Measurements from ENCODE around the gene SMYD3. TPM values are rescaled to one million over a fixed set of nuclear protein-coding genes. Genes with fewer than 3 reads are reported as not detected.

The SMYD3 gene
- total and polyA plus RNA-seq, 2 donors (not counting 3 experiments of a cell fraction or from before 2014, with no cell fraction given) = 16.0 to 32.1 TPM

DNA sequence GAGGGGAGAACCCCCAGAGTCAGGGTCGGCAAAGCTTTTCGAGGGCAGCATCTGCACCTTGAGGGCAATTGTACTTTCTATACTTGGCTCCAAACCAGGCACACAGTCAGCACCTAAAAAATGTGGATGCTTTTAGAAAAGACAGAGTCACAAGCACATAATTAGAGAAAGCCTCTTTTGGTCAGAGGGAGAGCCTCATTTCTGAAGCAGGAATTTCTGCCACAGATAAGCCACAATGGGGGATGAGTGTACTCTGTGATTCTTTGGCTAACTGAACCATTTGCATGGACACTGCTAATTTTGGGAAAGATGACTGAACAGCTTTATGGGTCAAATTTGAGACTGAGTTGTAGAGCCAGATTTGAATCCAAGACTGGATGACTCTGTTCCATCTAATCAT is 716.6 kb downstream of the SMYD3 start:
- Histone ChIP-seq H3K4me2 (ENCODE audit: insufficient read depth, low read length) (no peak overlapping the region), H2AFZ (ENCODE audit: low read depth, low read length) (no peak overlapping the region), H3K9ac (replicated peaks; ENCODE audit: extremely low read depth, insufficient read depth, low read length) (no peak overlapping the region), H3K79me2 (ENCODE audit: control insufficient read depth, insufficient read depth, low read length) (no peaks in the 10 kb centered on the region), H3K36me3 (ENCODE audit: control insufficient read depth in 2 of 2, extremely low read depth in 1 of 2, insufficient read depth in 2 of 2, low read length in 2 of 2) (no peaks in the 10 kb centered on the region), H3K4me3 (replicated peaks in 1 of 3; ENCODE audit: insufficient read depth in 1 of 3, low read depth in 1 of 3, low read length in 3 of 3) (no peak overlapping the region), H3K27ac (ENCODE audit: insufficient read depth, low read depth, low read length) (no peak overlapping the region), H4K20me1 (replicated peaks; ENCODE audit: control insufficient read depth, extremely low read depth, insufficient read depth, low read length) (no peaks in the 10 kb centered on the region), H3K9me3 (replicated peaks; ENCODE audit: control insufficient read depth, insufficient read depth, low read length) (no peaks in the 10 kb centered on the region), H3K4me1 (ENCODE audit: control insufficient read depth, extremely low read depth, insufficient read depth, low read length) (no peaks in the 10 kb centered on the region), H3K9me1 (replicated peaks; ENCODE audit: control insufficient read depth, extremely low read depth, insufficient read depth, low read length) (no peaks in the 10 kb centered on the region), H3K27me3 (ENCODE audit: control insufficient read depth in 2 of 2, insufficient read depth in 2 of 2, low read length in 2 of 2) (no peaks in the 10 kb centered on the region)
- ChIA-PET CTCF (interaction anchor here (1.2 to 1.6 kb wide), 2 partner anchors 13 to 98 kb away, joined by 3 read pairs; no protein-coding TSS in a partner anchor), POLR2A (no interaction called here)
- dilution Hi-C loops (cut with MboI; ENCODE audit: extremely low pct_ligation_motif_present, low sequenced_read_pairs) (no loop called here), intact Hi-C loops (cut with micrococcal nuclease) (loop anchor here (10.0 kb wide), 1 partner anchor 214 kb away; no protein-coding TSS in a partner anchor)
- BruUV-seq (replicated peaks) = no TSS peak
- TF ChIP-seq GATA2 (IDR thresholded peaks at IDR 0.05; ENCODE audit: insufficient read depth, insufficient read length, low read depth, low read length) (no peak), EZH2 (IDR thresholded peaks at IDR 0.05; ENCODE audit: borderline replicate concordance, low read depth, low read length, severe bottlenecking) (no peak), JUN (IDR thresholded peaks at IDR 0.05; ENCODE audit: borderline replicate concordance, insufficient read depth, insufficient read length, low read depth) (no peak), MYC (IDR thresholded peaks at IDR 0.05; ENCODE audit: low read depth, low read length) (no peak), FOS (IDR thresholded peaks at IDR 0.05; ENCODE audit: borderline replicate concordance, insufficient read depth, low read length) (no peak)
- TF ChIP-seq, protein P1, sequence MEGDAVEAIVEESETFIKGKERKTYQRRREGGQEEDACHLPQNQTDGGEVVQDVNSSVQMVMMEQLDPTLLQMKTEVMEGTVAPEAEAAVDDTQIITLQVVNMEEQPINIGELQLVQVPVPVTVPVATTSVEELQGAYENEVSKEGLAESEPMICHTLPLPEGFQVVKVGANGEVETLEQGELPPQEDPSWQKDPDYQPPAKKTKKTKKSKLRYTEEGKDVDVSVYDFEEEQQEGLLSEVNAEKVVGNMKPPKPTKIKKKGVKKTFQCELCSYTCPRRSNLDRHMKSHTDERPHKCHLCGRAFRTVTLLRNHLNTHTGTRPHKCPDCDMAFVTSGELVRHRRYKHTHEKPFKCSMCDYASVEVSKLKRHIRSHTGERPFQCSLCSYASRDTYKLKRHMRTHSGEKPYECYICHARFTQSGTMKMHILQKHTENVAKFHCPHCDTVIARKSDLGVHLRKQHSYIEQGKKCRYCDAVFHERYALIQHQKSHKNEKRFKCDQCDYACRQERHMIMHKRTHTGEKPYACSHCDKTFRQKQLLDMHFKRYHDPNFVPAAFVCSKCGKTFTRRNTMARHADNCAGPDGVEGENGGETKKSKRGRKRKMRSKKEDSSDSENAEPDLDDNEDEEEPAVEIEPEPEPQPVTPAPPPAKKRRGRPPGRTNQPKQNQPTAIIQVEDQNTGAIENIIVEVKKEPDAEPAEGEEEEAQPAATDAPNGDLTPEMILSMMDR (IDR thresholded peaks at IDR 0.05; ENCODE audit: extremely low read depth in 1 of 2, insufficient read depth in 1 of 2, low read depth in 1 of 2, low read length in 2 of 2) = no peak
- FAIRE-seq (no peak), DNase-seq (ENCODE audit: low read depth, low spot score) (no peak)
